ENCODE measurements around the gene ADAM33.

The ADAM33 gene

GRCh38 chr20:3647473-3647872 lies 34.3 kb downstream of the ADAM33 start:
- DNase-seq: no peak

- DNase-seq: no peak
Observed at GRCh38 chr20:3646651-3647050, 35.2 kb downstream of the ADAM33 start.

DNA sequence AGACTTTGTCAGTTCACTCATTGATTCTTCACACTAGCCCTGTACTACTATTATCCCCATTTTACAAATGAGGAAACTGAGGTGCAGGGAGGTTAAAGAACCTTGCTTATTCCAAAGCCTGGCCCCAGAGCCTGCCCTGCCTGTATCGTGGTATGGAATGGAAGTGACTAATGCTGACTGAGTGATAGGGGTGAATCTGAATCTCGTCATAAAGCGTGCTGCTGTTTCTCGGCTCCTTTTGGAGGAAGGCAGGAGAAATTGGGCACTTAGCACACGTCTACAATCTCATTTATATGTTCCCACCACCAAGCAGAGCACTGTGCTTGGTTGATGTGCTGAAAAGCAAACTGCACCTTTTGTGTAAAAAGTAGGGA lies 35.8 kb downstream of the ADAM33 start:
- DNase-seq: no peak

DNA sequence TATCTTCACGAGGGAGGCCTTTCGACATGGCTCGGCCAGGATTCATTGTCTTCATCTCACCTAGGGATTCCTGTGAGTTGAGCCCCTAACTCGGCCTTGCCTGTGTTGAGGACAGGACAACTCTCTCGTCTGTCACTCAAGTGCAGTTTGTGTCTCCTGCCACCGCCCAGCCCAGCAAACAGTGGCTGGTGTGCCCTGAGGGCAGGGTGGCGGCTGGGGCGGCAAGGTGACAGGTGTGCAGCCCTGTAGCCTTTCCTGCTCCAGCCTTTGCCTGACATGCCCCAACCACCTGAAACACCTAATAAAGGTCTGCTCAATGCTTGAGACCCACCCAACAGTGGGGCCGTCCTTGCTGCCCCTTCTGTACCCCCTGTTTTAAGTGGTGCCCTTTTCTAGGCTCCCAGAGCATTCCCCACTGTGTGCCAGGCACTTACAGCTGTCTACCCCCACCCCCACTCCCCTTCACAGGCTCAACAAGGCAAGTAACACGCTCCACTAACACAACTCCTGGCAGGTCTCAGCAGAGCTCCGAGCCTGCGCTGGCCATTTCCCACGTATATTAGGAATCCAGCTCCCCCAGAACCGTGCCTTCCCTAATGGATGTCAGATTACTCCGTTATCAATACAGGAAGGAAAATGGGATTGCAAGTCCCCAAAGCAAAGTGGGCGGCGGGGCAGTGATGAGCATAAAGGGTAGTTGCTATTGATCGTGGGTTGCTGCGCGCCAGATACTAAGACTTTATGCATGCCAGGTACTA lies 36.3 kb downstream of the ADAM33 start:
- no peak for DNase-seq

GRCh38 chr20:3640259-3640658 lies 41.6 kb downstream of the ADAM33 start:
- no peak for DNase-seq

GRCh38 chr20:3635346-3635745 lies 46.5 kb downstream of the ADAM33 start:
- no peak for DNase-seq

GRCh38 chr20:3633913-3634478 lies 47.8 kb downstream of the ADAM33 start:
- no peak for DNase-seq

- no peak for DNase-seq
Observed at GRCh38 chr20:3632311-3633004, 49.4 kb downstream of the ADAM33 start.

GRCh38 chr20:3631534-3631933 lies 50.3 kb downstream of the ADAM33 start:
- DNase-seq: no peak

- DNase-seq: no peak
Observed at GRCh38 chr20:3630429-3630828, 51.4 kb downstream of the ADAM33 start.

DNA sequence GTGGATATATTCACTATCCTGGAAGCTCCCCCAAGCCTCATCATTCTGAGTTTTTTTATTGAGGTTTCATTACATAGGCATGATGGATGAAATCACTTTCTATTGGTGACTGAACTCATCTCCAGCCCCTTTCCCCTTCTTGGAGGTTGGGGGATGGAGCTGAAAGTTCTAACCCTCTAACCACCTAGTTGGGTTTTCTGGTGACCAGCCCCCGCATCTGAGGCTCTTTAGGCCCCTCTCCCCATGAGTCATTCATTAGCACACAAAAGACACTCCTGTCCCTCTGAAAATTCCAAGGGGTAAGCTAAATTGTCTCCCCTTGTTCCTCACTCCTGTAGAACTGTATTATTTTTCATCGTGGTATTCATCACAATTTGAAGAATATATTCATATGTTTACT lies 51.9 kb downstream of the ADAM33 start:
- no peak for DNase-seq

- DNase-seq: no peak
Observed at GRCh38 chr20:3628502-3629314, 53.1 kb downstream of the ADAM33 start.

DNA sequence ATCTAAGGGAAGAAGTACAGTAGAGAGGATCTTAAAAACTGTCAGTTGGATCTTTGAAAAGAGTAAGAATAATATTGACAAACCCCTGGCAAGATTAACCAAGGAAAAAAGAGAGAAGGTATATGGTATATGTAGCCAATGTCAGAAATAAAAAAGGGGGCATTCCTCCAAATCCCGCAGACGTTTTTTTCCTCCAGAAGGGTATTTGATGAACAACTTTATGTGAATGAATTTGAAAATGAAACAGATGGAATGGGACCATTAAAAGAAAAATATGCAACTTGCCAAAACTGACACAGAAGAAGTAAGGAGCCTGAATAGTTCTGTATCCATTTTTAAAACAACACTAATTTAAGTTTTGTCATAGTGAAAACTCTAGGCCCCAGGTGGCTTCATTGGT lies 54.3 kb downstream of the ADAM33 start:
- no peak for DNase-seq

GRCh38 chr20:3622406-3622805 lies 59.4 kb downstream of the ADAM33 start:
- DNase-seq: no peak

GRCh38 chr20:3621111-3621510 lies 60.7 kb downstream of the ADAM33 start:
- DNase-seq: no peak
